Astrocyte of the spinal cord (primary cell): ENCODE results near the gene TENM4.

Source experiments
- DNase-seq: peaks from one replicate; pipeline ENCODE4 v3.0.0; 2011; ENCODE audit warnings: low read depth, low spot score
- H3K4me3 ChIP-seq: 2 replicates; pipeline ENCODE4 v1.5.1; 2011; ENCODE audit warnings: low read depth, mild to moderate bottlenecking, low read length, moderate library complexity
- CTCF ChIP-seq: IDR thresholded peaks from 2 replicates; pipeline ENCODE4 v1.5.1; 2012; ENCODE audit warnings: low read depth, mild to moderate bottlenecking, low read length, inconsistent platforms
- in situ Hi-C: cut with HindIII; loops from 2 replicates; pipeline ENCODE4 v1.10.0; 2017; ENCODE audit warnings: low sequenced_read_pairs

TENM4 gene

GRCh38 chr11:79182794-79183193 is 258.0 kb downstream of the TENM4 start:
- no peak for TF ChIP-seq CTCF
- peak; percentile 75 for DNase-seq
- in situ Hi-C loops = no loop called here
- no peak overlapping the region for H3K4me3 ChIP-seq

- no peak overlapping the region for H3K4me3 ChIP-seq
- in situ Hi-C loops = no loop called here
- no peak for DNase-seq
- TF ChIP-seq CTCF = no peak
Observed at GRCh38 chr11:79179087-79179486, 261.7 kb downstream of the TENM4 start.

- H3K4me3 ChIP-seq = no peak overlapping the region
- in situ Hi-C loops = no loop called here
- peak; percentile 26 for DNase-seq
- no peak for TF ChIP-seq CTCF
Observed at GRCh38 chr11:79174045-79175008, 266.5 kb downstream of the TENM4 start.

- H3K4me3 ChIP-seq = no peak overlapping the region
- DNase-seq = peak; percentile 58
- in situ Hi-C loops = no loop called here
- no peak for TF ChIP-seq CTCF
Observed at GRCh38 chr11:79173615-79174014, 267.2 kb downstream of the TENM4 start.

GRCh38 chr11:79170321-79170720 is 270.5 kb downstream of the TENM4 start:
- no peak for TF ChIP-seq CTCF
- no peak overlapping the region for H3K4me3 ChIP-seq
- DNase-seq = no peak
- in situ Hi-C loops = no loop called here

GRCh38 chr11:79168530-79169110 is 272.2 kb downstream of the TENM4 start:
- TF ChIP-seq CTCF = no peak
- no peak overlapping the region for H3K4me3 ChIP-seq
- in situ Hi-C loops = no loop called here
- no peak for DNase-seq
